Neuronal stem cell (in vitro differentiated cells): ENCODE data around the gene CAPZA1.

Source experiments
- DNase-seq: peaks from one replicate; pipeline ENCODE4 v3.0.0-alpha.2; 2013; ENCODE audit warnings: low spot score
- H2AFZ ChIP-seq: one replicate; pipeline ENCODE4 v1.6.1; 2013; ENCODE audit warnings: mild to moderate bottlenecking, low read length, inconsistent platforms
- H2AK5ac ChIP-seq: 2 replicates; pipeline ENCODE4 v1.6.1; 2013; ENCODE audit warnings: low read depth, mild to moderate bottlenecking, inconsistent platforms, low read length, moderate library complexity, mixed read lengths
- H2BK120ac ChIP-seq: 2 replicates; pipeline ENCODE4 v1.6.1; 2013; ENCODE audit warnings: low read depth, mild to moderate bottlenecking, inconsistent platforms, low read length, moderate library complexity, mixed read lengths
- H2BK12ac ChIP-seq: one replicate; pipeline ENCODE4 v1.6.1; 2013; ENCODE audit warnings: low read length, inconsistent platforms
- H2BK15ac ChIP-seq: 2 replicates; pipeline ENCODE4 v1.6.1; 2013; ENCODE audit warnings: mild to moderate bottlenecking, low read length, inconsistent platforms, mixed read lengths
- H2BK5ac ChIP-seq: one replicate; pipeline ENCODE4 v1.6.1; 2013; ENCODE audit warnings: inconsistent platforms, mild to moderate bottlenecking, low read length, moderate library complexity
- H3K14ac ChIP-seq: one replicate; pipeline ENCODE4 v1.6.1; 2013; ENCODE audit warnings: low read length, inconsistent platforms
- H3K18ac ChIP-seq: 2 replicates; pipeline ENCODE4 v1.6.1; 2013; ENCODE audit warnings: low read length, inconsistent platforms
- H3K23ac ChIP-seq: 2 replicates; pipeline ENCODE4 v1.6.1; 2013; ENCODE audit warnings: low read depth, mild to moderate bottlenecking, mixed read lengths, low read length, inconsistent platforms; ENCODE audit not compliant: poor library complexity
- H3K27ac ChIP-seq: replicated peaks from 3 replicates; pipeline ENCODE4 v1.5.1; 2013; ENCODE audit warnings: low read length, inconsistent platforms
- H3K27me3 ChIP-seq, 3 experiments: 2 replicates each; pipeline ENCODE4 v1.6.1; 2013; ENCODE audit warnings: low read length in 3 of 3, mild to moderate bottlenecking in 2 of 3, inconsistent platforms in 1 of 3, low read depth in 1 of 3, mixed read lengths in 1 of 3, moderate library complexity in 1 of 3; ENCODE audit not compliant: control insufficient read depth in 3 of 3, insufficient read depth in 3 of 3
- H3K36me3 ChIP-seq, 2 donors: replicated peaks in 1 of 2; 2 replicates each; pipeline ENCODE4 v1.6.1; 2013; ENCODE audit warnings: low read length in 2 of 2; ENCODE audit not compliant: control insufficient read depth in 2 of 2, insufficient read depth in 2 of 2
- H3K4ac ChIP-seq: 2 replicates; pipeline ENCODE4 v1.6.1; 2013; ENCODE audit warnings: inconsistent platforms, mild to moderate bottlenecking, low read length, moderate library complexity
- H3K4me1 ChIP-seq, 2 donors: 1 replicate in 1 of 2; 2 replicates in 1 of 2; pipeline ENCODE4 v1.6.1; 2013; ENCODE audit warnings: low read length in 2 of 2, low read depth in 1 of 2; ENCODE audit not compliant: control insufficient read depth in 2 of 2, insufficient read depth in 1 of 2
- H3K4me2 ChIP-seq: one replicate; pipeline ENCODE4 v1.6.1; 2013; ENCODE audit warnings: mild to moderate bottlenecking, low read length, inconsistent platforms; ENCODE audit not compliant: insufficient read depth, poor library complexity, severe bottlenecking
- H3K4me3 ChIP-seq, 2 donors: 2 replicates each; pipeline ENCODE4 v1.5.1; 2013; ENCODE audit warnings: low read length in 2 of 2, mild to moderate bottlenecking in 2 of 2, inconsistent platforms in 1 of 2, moderate library complexity in 1 of 2
- H3K79me1 ChIP-seq: one replicate; pipeline ENCODE4 v1.6.1; 2013; ENCODE audit warnings: low read depth, mild to moderate bottlenecking, inconsistent platforms, low read length, moderate library complexity
- H3K9ac ChIP-seq: one replicate; pipeline ENCODE4 v1.6.1; 2013; ENCODE audit warnings: mild to moderate bottlenecking, low read depth, low read length, inconsistent platforms; ENCODE audit not compliant: poor library complexity
- H3K9me3 ChIP-seq, 2 donors: replicated peaks in 1 of 2; 2 replicates each; pipeline versions ENCODE3 to v1.6.1; 2013; ENCODE audit warnings: low read length in 2 of 2, mild to moderate bottlenecking in 2 of 2, inconsistent platforms in 1 of 2, low read depth in 1 of 2, mixed read lengths in 1 of 2, moderate library complexity in 1 of 2; ENCODE audit not compliant: control insufficient read depth in 2 of 2, insufficient read depth in 1 of 2
- H4K8ac ChIP-seq: one replicate; pipeline ENCODE4 v1.6.1; 2013; ENCODE audit warnings: low read depth, mild to moderate bottlenecking, inconsistent platforms, low read length, moderate library complexity
- H4K91ac ChIP-seq: one replicate; pipeline ENCODE4 v1.6.1; 2013; ENCODE audit warnings: low read length, low read depth, mild to moderate bottlenecking, inconsistent platforms; ENCODE audit not compliant: poor library complexity
- WGBS, 2 donors: extraction: QIAGEN DNeasy Blood & Tissue Kit; methylation state at CpG; one replicate each; pipeline ENCODE4 v1.1.7; 2013; ENCODE audit warnings: missing lambda C conversion rate in 2 of 2, mixed read lengths in 1 of 2; ENCODE audit not compliant: insufficient read length in 2 of 2, insufficient replicate concordance in 1 of 2; ENCODE audit errors: extremely low coverage in 2 of 2; 5-methylcytosine and 5-hydroxymethylcytosine counted together

CAPZA1 gene

DNA sequence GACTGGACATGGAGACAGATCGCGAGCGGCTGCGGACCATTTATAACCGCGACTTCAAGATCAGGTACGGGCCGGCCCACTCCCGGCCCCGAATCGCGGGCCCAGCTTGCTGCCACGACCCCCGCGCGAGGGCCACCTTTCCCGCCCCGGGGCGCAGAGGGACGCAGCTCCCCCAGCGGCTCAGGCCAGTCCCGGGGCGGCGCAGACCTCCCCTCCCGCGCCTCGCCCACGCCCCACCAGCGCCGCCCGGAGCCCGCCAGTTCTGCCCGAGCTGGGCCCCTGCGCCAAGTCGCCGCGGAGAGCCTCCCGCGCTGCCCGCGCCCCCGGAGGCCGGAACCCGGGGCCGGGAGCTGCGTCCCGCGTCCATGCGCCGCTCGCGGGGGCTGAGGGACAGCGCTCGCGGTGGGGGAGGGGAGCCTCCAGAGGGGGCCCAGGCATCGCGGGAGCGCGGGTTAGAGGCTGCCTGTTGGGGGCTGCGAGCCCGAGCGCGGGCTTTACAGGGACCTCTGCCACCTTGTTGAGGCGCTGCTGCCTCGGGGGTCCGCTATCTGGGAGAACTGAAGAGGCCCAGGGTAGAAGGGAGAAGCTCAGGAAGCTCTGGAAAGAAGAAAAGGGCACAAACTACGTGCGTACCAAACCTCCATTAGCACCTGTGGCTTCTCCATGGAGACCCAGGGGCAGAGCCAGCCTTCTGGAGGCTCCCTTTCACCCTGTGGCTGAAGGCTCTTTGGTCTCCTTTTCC lies 55.5 kb downstream of the CAPZA1 start:
- Histone ChIP-seq H3K4ac (no peak overlapping the region), H3K23ac (peak overlapping the region; percentile 26), H3K4me2 (peak overlapping the region; percentile 86), H3K27me3 (no peaks in the 10 kb centered on the region), H2AK5ac (no peak overlapping the region), H3K14ac (peak overlapping the region; percentile 95), H3K9ac (peak overlapping the region; percentile 91), H3K79me1 (no peaks in the 10 kb centered on the region), H2AFZ (peak overlapping the region; percentile 91), H2BK120ac (no peak overlapping the region), H3K27ac (peak overlapping the region; percentile 86), H3K9me3 (no peaks in the 10 kb centered on the region), H2BK5ac (peak overlapping the region; percentile 33), H3K4me1 (peaks cover 7 to 10% of the 10 kb centered on the region in 2 donors), H4K91ac (no peak overlapping the region), H3K36me3 (peaks cover 0 to 56% of the 10 kb centered on the region in 2 donors), H2BK15ac (peak overlapping the region; percentile 16), H3K4me3 (peak overlapping the region; percentile 80 to 93), H4K8ac (no peak overlapping the region), H2BK12ac (no peak overlapping the region), H3K18ac (peak overlapping the region; percentile 96)
- DNase-seq, result peak; percentile 58
- WGBS, 2 donors, result no CpG with 5 or more reads among the region's 68 CpGs

DNA sequence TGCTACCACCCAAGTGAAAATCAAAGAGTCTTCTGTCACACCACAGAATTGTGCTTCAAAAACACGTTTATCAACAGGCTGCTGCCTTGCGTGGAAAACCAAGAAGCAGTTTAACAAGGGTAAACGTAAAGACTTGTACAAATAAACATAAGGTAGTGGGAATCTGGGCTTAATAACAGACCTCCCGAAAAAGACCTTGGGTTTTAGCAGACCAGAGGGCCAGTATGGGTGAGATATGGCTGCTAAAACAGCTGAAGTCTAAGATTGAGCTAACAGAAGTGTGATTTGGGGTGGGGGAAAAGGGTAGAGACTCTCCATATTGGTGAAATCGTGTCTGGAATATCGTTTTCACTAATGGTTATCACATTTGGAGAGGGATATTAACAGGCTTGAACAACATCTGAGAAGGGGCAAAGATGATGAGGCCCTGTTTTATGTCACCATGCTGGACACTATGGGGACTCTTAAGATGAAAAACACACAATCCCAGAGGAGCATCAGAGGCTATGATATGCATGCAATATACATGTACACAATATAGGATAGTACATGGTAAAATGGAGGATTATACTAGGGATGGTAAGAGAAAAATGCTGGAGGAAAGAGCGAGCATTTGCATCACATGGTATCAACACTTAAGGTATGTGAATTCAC lies 56.2 kb downstream of the CAPZA1 start:
- peaks cover 0 to 49% of the 10 kb centered on the region in 2 donors for H3K36me3 ChIP-seq
- H4K91ac ChIP-seq, result no peak overlapping the region
- no peak overlapping the region for H2AK5ac ChIP-seq
- H3K4ac ChIP-seq, result no peak overlapping the region
- H2AFZ ChIP-seq, result peak overlapping the region; percentile 91
- H3K79me1 ChIP-seq, result peaks cover 1% of the 10 kb centered on the region
- peaks cover 7 to 10% of the 10 kb centered on the region in 2 donors for H3K4me1 ChIP-seq
- H2BK12ac ChIP-seq, result no peak overlapping the region
- no peak overlapping the region for H3K27ac ChIP-seq
- no peaks in the 10 kb centered on the region for H3K27me3 ChIP-seq
- no peak overlapping the region for H2BK5ac ChIP-seq
- peaks cover 0 to 3% of the 10 kb centered on the region in 2 donors for H3K9me3 ChIP-seq
- H2BK15ac ChIP-seq, result no peak overlapping the region
- WGBS, 2 donors, result no CpG with 5 or more reads among the region's 7 CpGs
- DNase-seq, result no peak
- H3K9ac ChIP-seq, result peak overlapping the region; percentile 91
- H3K4me3 ChIP-seq, result peak overlapping the region; percentile 80 to 93
- no peak overlapping the region for H3K18ac ChIP-seq
- H3K14ac ChIP-seq, result no peak overlapping the region
- H3K23ac ChIP-seq, result no peak overlapping the region
- H3K4me2 ChIP-seq, result peak overlapping the region; percentile 86
- H4K8ac ChIP-seq, result no peak overlapping the region
- H2BK120ac ChIP-seq, result no peak overlapping the region

DNA sequence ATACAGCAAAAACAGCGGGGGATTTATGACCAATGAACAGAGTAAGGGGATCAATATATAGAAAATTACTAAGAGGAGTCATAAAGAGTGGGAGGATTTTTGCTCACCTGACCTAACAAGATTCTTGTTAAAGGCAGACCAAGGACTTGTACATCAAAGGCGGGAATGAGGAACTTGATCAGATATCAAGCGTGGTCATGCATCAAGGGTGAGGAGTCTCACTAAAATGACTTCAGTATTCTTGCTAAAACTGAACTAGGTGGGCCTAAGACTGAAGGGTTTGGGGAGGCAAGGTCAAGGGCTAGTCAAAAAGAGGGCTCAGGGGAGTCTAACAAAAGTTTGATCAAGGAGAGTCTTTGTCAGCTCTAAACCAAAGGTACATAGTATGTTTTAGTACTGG lies 56.9 kb downstream of the CAPZA1 start:
- Histone ChIP-seq H3K18ac (no peak overlapping the region), H2BK12ac (no peak overlapping the region), H2BK15ac (no peak overlapping the region), H3K27me3 (no peaks in the 10 kb centered on the region), H3K4me1 (peaks cover 7 to 10% of the 10 kb centered on the region in 2 donors), H3K9me3 (peaks cover 0 to 3% of the 10 kb centered on the region in 2 donors), H3K23ac (no peak overlapping the region), H3K27ac (no peak overlapping the region), H3K14ac (no peak overlapping the region), H2BK5ac (no peak overlapping the region), H2BK120ac (no peak overlapping the region), H3K9ac (no peak overlapping the region), H4K8ac (no peak overlapping the region), H2AK5ac (no peak overlapping the region), H3K4me3 (no peak overlapping the region), H3K4me2 (no peak overlapping the region), H3K36me3 (peaks cover 0 to 42% of the 10 kb centered on the region in 2 donors), H2AFZ (no peak overlapping the region), H4K91ac (no peak overlapping the region), H3K4ac (no peak overlapping the region), H3K79me1 (peaks cover 2% of the 10 kb centered on the region)
- WGBS, 2 donors, result no CpG with 5 or more reads among the region's 3 CpGs
- DNase-seq, result no peak

DNA sequence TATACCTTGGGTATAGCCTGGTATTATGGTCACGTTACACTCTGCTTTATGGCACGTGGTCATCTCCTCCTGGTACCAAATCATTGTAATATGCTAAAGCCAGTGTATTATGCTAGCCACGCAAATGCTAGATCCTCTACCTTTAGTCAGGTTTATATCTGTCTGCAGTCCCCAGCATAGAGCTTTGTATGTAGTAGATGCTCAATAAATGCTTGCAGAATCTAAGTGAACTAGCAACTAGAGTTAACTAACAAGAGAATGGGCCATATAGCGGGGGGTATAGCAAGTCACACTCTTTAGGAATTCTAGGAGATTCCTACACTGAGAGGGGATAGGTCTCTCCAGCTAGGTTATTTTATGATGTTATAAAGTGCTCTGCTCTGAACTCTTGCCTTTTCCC lies 57.9 kb downstream of the CAPZA1 start:
- no peak overlapping the region for H2BK15ac ChIP-seq
- peaks cover 7 to 10% of the 10 kb centered on the region in 2 donors for H3K4me1 ChIP-seq
- no peak overlapping the region for H2AK5ac ChIP-seq
- H3K27ac ChIP-seq, result no peak overlapping the region
- H3K23ac ChIP-seq, result no peak overlapping the region
- no peak overlapping the region for H2BK5ac ChIP-seq
- H2BK12ac ChIP-seq, result no peak overlapping the region
- peaks cover 2% of the 10 kb centered on the region for H3K79me1 ChIP-seq
- no peak overlapping the region for H4K8ac ChIP-seq
- peaks cover 0 to 3% of the 10 kb centered on the region in 2 donors for H3K9me3 ChIP-seq
- no peak for DNase-seq
- no peak overlapping the region for H2BK120ac ChIP-seq
- no peak overlapping the region for H3K4ac ChIP-seq
- H4K91ac ChIP-seq, result no peak overlapping the region
- no peak overlapping the region for H3K4me2 ChIP-seq
- no CpG with 5 or more reads among the region's 4 CpGs for WGBS, 2 donors
- H3K4me3 ChIP-seq, result no peak overlapping the region
- H3K36me3 ChIP-seq, result peaks cover 0 to 42% of the 10 kb centered on the region in 2 donors
- H2AFZ ChIP-seq, result no peak overlapping the region
- no peaks in the 10 kb centered on the region for H3K27me3 ChIP-seq
- no peak overlapping the region for H3K18ac ChIP-seq
- no peak overlapping the region for H3K9ac ChIP-seq
- H3K14ac ChIP-seq, result no peak overlapping the region
